HG02885 (cell line): Measurements from ENCODE around the gene DLGAP3.

Experiments used
- ATAC-seq: cut with Tn5 transposase; IDR thresholded peaks from one replicate; pipeline ENCODE4 v1.9.1; 2021; ENCODE audit warnings: mild to moderate bottlenecking; ENCODE audit not compliant: unreplicated experiment, poor library complexity

DLGAP3 gene

DNA sequence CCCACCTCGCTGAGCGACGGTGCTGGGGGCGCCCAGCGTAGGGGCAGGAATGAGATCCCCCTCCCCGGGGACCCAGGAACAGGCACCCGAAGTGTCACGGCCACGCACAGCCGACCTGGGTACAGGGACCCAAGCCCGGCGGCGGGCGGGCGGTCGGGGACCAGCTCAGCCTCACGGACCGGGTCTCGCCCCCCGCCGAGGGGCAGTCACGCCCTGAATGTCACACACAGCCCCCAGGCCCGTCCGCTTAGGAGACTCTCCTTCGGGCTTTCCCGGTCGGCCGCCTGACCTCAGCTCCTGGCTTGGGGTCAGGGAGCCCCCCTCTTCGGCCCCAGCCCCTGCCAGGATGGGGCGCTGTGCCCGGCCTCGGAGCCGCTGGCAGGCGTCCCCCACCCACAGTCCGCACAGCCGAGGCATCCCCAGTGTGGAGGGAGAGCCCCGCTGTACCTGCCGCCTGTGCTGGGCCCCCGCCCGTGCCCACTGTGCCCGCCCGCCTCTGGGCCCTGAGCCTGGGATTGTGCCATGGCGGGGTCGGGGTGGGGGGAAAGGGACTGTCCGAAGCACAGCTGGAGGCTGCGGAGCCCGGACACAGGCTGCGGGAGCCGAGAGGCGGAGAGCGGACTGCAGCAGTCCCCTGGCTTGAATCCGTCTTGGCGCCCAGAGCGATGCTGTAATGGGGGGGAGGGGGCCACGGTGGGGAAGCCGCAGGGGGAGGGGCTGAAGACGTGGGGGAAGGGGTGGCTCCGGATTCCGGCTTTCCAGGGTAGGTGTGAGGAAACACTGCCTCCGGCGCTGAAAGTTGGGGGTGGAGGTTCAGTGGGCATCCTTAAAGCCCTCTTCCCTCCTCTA lies 627 bp upstream of the DLGAP3 start:
- no peak for ATAC-seq

GRCh38 chr1:34928699-34929496 lies 552 bp downstream of the DLGAP3 start:
- ATAC-seq = no peak

DNA sequence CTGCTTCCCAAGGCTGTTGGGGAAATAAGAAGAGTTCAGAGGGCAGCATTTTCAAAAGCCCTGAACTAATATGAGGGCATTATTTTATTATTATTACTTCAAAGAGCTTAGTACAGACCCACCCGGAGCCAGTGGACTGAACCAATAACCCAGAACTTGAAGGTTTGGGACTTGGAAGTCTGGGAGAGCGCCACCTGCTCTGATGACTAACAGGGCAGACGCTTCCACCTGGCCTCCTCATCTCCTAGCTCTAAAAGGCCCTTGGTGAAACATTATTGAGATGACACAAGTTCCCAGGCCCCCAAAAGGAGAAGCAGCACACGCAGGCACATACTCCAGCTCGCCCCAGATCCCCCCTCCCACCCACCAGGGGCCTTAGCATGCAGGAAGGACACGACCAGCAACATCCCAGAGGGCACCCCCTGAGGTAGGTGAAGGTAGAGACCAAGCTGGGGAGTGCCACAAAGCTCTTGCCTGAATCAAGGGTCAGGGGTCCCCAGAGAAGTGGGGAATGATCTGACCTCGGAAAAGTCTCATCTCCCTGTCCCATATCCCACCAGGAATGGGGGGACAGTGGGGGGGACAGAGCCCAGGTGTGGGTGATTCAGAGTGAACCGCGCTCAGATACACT lies 1.3 kb downstream of the DLGAP3 start:
- no peak for ATAC-seq

DNA sequence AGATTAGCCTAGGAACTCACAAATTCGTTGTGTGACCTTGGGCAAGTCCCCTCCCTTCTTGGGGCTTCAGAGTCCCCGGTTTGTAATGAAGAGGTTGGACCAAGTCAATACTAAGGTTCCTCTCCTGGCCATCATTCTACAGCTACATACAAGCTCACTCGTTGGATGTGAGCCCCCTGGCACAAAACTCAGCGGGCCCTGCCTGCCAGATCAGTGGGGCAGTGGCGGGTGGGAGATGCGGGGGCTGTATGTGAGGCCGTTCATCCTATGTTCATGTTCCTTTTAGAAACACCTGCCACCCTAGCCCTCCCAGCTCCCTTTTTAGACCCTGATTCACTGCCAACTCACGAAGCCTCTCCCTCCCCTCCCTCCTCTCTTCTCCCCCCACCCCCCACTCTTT lies 2.1 kb downstream of the DLGAP3 start:
- no peak for ATAC-seq

GRCh38 chr1:34926894-34927293 lies 2.6 kb downstream of the DLGAP3 start:
- ATAC-seq = no peak

DNA sequence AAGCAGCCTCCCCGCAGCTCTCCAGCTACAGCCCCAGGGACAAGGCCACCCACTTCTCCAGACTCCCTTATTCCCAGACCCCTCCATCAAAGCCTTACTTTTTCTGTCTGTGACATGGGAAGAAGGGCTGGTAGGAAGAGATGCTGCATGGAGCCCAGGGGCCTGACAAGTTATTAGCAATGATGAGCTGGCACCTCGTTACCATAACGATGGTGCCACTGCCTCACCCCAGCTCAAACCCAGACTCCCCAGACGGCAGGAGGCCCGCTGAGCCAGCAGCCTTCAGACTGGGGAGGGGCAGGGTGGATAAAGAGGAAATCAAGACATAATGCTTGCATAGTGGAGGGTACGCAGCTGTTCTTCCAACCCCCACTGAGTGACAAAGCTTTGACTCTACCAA lies 3.3 kb downstream of the DLGAP3 start:
- no peak for ATAC-seq

DNA sequence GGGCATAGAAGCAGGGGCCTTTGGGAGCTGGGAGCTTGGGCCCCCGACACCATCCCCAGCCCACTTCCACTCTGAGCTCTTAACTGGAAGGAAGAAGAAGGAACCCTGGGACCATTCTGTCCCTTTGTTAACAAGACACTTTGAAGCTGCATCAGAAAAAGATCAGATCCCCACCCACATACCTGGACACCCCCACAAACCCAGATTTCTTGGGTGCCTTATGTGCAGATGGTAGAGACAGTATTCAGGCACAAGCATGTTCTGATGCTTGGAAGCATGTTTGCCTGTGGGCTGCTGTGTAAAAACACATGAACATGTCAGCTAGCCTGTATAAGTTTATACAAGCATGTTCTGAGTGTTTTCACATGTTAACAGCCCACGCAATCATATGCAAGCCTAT lies 3.7 kb downstream of the DLGAP3 start:
- no peak for ATAC-seq

DNA sequence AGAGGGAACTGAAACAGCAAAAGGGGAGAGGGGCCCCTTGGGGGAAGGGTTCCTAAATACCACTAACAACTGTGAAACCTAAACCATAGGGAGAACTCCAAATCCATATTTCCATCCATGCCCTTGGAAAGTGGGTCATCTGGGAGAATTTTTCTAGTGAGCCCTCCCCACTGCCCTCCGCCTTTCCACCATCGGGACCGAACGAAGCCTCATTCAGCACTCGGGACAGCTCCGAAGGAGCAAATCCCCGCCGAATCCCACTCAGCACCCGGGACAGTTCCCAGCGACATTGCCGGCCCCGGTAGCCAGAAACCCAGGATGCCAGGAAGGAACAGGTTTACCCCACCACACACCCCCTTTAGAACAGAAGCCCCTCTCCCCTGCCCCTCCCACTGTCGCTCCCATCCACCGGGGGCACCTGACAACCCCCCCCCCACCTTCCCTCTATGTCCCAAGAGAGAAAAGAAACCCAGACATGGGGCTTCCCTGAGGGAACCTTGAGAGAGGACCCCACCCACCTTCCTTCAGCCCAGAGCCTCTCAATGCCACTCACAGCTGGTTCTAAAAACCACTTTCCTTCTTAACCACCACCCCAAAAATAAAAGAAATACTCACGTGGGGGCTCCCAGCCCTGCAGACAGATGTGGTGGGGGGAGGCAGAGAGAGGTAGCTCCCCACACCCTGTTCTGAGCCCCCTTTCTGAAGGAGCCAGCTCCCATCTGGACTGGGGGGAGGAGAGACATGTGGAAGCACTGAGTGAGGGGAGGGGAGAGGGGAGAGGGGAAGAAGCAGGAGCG lies 4.5 kb downstream of the DLGAP3 start:
- no peak for ATAC-seq

GRCh38 chr1:34923490-34923889 lies 6.0 kb downstream of the DLGAP3 start:
- ATAC-seq = no peak

GRCh38 chr1:34918977-34919561 lies 10.4 kb downstream of the DLGAP3 start:
- no peak for ATAC-seq

GRCh38 chr1:34918386-34918976 lies 11.0 kb downstream of the DLGAP3 start:
- ATAC-seq = no peak

DNA sequence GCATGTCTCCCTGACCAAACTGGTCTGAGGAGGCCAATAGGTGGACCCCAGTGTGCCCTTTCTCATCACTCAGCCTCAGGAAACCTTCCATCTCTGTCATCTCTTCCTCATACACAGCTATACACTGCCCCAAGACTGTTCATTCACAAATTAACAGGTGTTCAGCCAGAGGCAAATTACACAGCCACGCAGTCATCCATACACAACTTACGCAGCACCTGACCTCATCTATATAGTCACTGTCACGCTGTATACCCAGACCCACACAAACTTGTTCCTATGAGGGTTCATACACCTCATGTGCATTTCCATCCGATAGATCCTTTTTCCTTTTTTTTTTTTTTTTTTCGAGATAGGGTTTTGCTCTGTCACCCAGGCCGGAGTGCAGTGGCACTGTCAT lies 12.4 kb downstream of the DLGAP3 start:
- ATAC-seq = no peak

- ATAC-seq = no peak
Observed at GRCh38 chr1:34916104-34916503, 13.3 kb downstream of the DLGAP3 start.

- ATAC-seq = no peak
Observed at GRCh38 chr1:34915521-34915920, 13.9 kb downstream of the DLGAP3 start.

DNA sequence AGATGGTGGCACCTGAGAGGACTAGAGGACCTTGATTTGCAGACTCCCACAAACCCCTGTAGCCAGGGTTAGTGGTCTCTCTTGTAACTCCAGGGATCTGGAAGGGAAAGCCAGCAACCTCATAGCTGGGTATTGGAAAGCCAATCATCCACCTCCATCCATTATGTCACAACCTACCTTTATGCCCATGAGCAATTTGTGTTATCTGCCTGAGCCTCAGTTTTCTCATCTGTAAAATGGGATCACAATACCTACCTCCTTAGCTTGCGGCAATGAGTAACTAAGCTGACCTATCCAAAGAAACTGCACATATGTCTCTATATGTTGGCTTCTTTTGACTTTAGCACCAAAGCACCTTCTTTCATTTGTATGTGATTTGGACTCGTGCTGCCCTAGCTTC lies 14.5 kb downstream of the DLGAP3 start:
- no peak for ATAC-seq

DNA sequence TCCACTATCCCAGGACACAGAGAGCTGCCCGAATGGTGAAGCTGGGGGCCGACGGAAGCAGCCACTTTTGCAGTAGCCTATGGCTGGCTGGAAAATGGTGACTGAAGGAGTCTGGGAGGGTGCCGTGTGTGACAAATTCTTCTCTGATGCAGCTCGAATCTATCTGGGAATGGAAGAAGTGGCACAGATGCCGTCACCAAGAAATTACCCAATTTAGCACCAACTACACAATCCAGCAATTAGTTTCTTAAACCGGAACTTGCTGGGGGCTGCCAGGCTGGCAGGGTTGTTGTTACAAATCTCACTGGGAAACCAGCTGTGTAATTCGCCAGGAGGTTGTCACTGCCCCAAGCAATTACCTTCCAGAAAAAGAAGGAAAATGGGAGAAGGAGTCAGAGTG lies 18.0 kb downstream of the DLGAP3 start:
- ATAC-seq = no peak

- ATAC-seq = no peak
Observed at GRCh38 chr1:34910425-34910824, 19.0 kb downstream of the DLGAP3 start.

- ATAC-seq = no peak
Observed at GRCh38 chr1:34908369-34908768, 21.1 kb downstream of the DLGAP3 start.

- ATAC-seq = no peak
Observed at GRCh38 chr1:34907487-34908090, 21.9 kb downstream of the DLGAP3 start.
